CD14-positive monocyte (primary cell): ENCODE results near the gene IRF2. TPM values are rescaled to one million over a fixed set of nuclear protein-coding genes. Genes with fewer than 3 reads are reported as not detected.

Experiments
- DNase-seq, 3 donors: peaks; one replicate each; pipeline ENCODE4 v3.0.0-alpha.2; 2011 to 2022
- H2AFZ ChIP-seq: 2 replicates; pipeline ENCODE4 v1.6.0; 2012; ENCODE audit warnings: mild to moderate bottlenecking, low read depth, low read length, inconsistent platforms; ENCODE audit not compliant: insufficient read depth, poor library complexity, severe bottlenecking
- H3K27ac ChIP-seq, 2 donors: 1 replicate in 1 of 2; 2 replicates in 1 of 2; pipeline ENCODE4 v1.5.1; 2012 to 2013; ENCODE audit warnings: low read length in 2 of 2, control low read depth in 1 of 2, inconsistent platforms in 1 of 2, low read depth in 1 of 2, mild to moderate bottlenecking in 1 of 2
- H3K27me3 ChIP-seq, 2 donors: one replicate each; pipeline versions ENCODE4 v1.6.0 to v1.6.1; 2011 to 2013; ENCODE audit warnings: low read length in 2 of 2; ENCODE audit not compliant: control insufficient read depth in 2 of 2, insufficient read depth in 2 of 2
- H3K36me3 ChIP-seq, 2 donors: replicated peaks in 1 of 2; 1 replicate in 1 of 2; 2 replicates in 1 of 2; pipeline versions ENCODE4 v1.5.1 to v1.6.1; 2012 to 2013; ENCODE audit warnings: low read length in 2 of 2, control low read depth in 1 of 2, inconsistent platforms in 1 of 2, mild to moderate bottlenecking in 1 of 2; ENCODE audit not compliant: insufficient read depth in 2 of 2, control insufficient read depth in 1 of 2
- H3K4me1 ChIP-seq, 2 donors: 1 replicate in 1 of 2; 2 replicates in 1 of 2; pipeline versions ENCODE4 v1.5.1 to v1.6.1; 2012 to 2013; ENCODE audit warnings: low read length in 2 of 2, control low read depth in 1 of 2, inconsistent platforms in 1 of 2, mild to moderate bottlenecking in 1 of 2, moderate library complexity in 1 of 2; ENCODE audit not compliant: insufficient read depth in 2 of 2, control insufficient read depth in 1 of 2
- H3K4me2 ChIP-seq: replicated peaks from 2 replicates; pipeline ENCODE3; 2012; ENCODE audit warnings: low read length, moderate library complexity, mild to moderate bottlenecking; ENCODE audit not compliant: poor library complexity, severe bottlenecking; ENCODE audit errors: extremely low read depth
- H3K4me3 ChIP-seq, 3 experiments: fragments of 200-600 bp in 1 of 3; sonication (generic) in 1 of 3; replicated peaks in 1 of 3; 1 replicate in 2 of 3; 2 replicates in 1 of 3; pipeline ENCODE4 v1.5.1; 2011 to 2013; ENCODE audit warnings: low read length in 3 of 3, mild to moderate bottlenecking in 3 of 3, control low read depth in 2 of 3, low read depth in 2 of 3, inconsistent platforms in 1 of 3, moderate library complexity in 1 of 3
- H3K79me2 ChIP-seq: 2 replicates; pipeline ENCODE4 v1.6.0; 2012; ENCODE audit warnings: mild to moderate bottlenecking, control low read depth, inconsistent platforms, low read length, moderate library complexity; ENCODE audit not compliant: insufficient read depth
- H3K9ac ChIP-seq: 2 replicates; pipeline ENCODE4 v1.6.0; 2017; ENCODE audit warnings: low read length, mild to moderate bottlenecking; ENCODE audit not compliant: insufficient read depth, poor library complexity, severe bottlenecking
- H3K9me3 ChIP-seq, 2 donors: replicated peaks in 1 of 2; 1 replicate in 1 of 2; 2 replicates in 1 of 2; pipeline versions ENCODE4 v1.5.1 to v1.6.1; 2012 to 2013; ENCODE audit warnings: low read length in 2 of 2, control low read depth in 1 of 2; ENCODE audit not compliant: control insufficient read depth in 1 of 2, insufficient read depth in 1 of 2
- H4K20me1 ChIP-seq: 2 replicates; pipeline ENCODE4 v1.6.0; 2012; ENCODE audit warnings: mild to moderate bottlenecking, low read length, control low read depth, moderate library complexity; ENCODE audit not compliant: insufficient read depth
- H3K27ac Mint-ChIP-seq, 7 donors: one replicate each; pipeline ENCODE4 v1.8.0; 2020; ENCODE audit warnings: mild to moderate bottlenecking in 7 of 7, mixed read lengths in 7 of 7, moderate library complexity in 6 of 7, inconsistent platforms in 2 of 7
- H3K27me3 Mint-ChIP-seq, 3 donors: one replicate each; pipeline ENCODE4 v1.8.0; 2021 to 2022; ENCODE audit warnings: low read depth in 3 of 3, mild to moderate bottlenecking in 3 of 3, mixed read lengths in 3 of 3, moderate library complexity in 3 of 3, inconsistent platforms in 1 of 3
- H3K36me3 Mint-ChIP-seq, 2 donors: one replicate each; pipeline ENCODE4 v1.8.0; 2020; ENCODE audit warnings: mixed read lengths in 2 of 2, inconsistent platforms in 1 of 2, mild to moderate bottlenecking in 1 of 2
- H3K4me1 Mint-ChIP-seq: one replicate; pipeline ENCODE4 v1.8.0; 2020; ENCODE audit warnings: mild to moderate bottlenecking, mixed read lengths
- H3K4me3 Mint-ChIP-seq, 2 donors: one replicate each; pipeline ENCODE4 v1.8.0; 2020; ENCODE audit warnings: mild to moderate bottlenecking in 2 of 2, mixed read lengths in 2 of 2, moderate library complexity in 1 of 2
- H3K9me3 Mint-ChIP-seq, 7 donors: one replicate each; pipeline ENCODE4 v1.8.0; 2020 to 2022; ENCODE audit warnings: mixed read lengths in 7 of 7, mild to moderate bottlenecking in 6 of 7, moderate library complexity in 6 of 7, inconsistent platforms in 2 of 7
- WGBS: methylation state at CpG from one replicate; pipeline ENCODE4 v1.1.5; 2013; ENCODE audit warnings: missing lambda C conversion rate; ENCODE audit not compliant: insufficient coverage; 5-methylcytosine and 5-hydroxymethylcytosine counted together
- intact Hi-C, 2 donors: fragments of 100-400 bp; cut with micrococcal nuclease; formaldehyde crosslinking; loops; one replicate each; pipeline versions ENCODE4 v1.15.0 to v1.15.1; 2023
- polyA plus RNA-seq, 3 donors: library from polyadenylated mRNA; depleted of rRNA in 1 of 3; unstranded in 2 of 3; stranded (reverse) in 1 of 3; fragments of 300-500 nt in 2 of 3; fragments of >200 nt in 1 of 3; fragmentation: Illumina TruSeq in 2 of 3; gene quantifications; 1 replicate in 2 of 3; 2 replicates in 1 of 3; pipeline ENCODE4 v1.2.3, GENCODE V29; 2012 to 2021
- TF ChIP-seq, protein P1 (sequence below): fragments of 200-600 bp; IDR thresholded peaks from one replicate; pipeline ENCODE4 v1.8.0; 2022; ENCODE audit warnings: antibody characterized with exemption, mild to moderate bottlenecking

The IRF2 gene
- polyA plus RNA-seq, 3 donors, result 51.3 to 76.8 (median 56.1) TPM

DNA sequence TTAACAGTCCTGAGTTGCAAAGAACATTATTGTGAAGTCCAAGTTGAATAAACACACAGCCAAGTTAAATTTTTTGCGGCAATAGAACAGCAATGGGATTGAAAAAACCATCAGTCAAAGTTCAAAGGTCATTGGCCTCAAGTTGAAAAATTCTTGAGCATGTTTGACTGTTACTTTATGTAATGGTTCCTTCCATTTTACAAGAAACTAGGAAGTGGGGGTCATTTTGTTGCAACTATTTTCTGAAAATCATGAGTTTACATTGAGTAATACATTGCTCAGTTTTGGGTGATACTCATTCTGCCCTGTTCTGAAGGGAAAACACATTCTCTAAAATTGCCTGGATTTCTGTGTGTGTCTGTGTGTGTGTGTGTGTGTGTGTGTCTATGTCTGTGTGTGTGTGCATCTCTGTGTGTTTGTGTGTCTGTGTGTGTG lies 5.2 kb upstream of the IRF2 start:
- Histone ChIP-seq H3K27ac (peak overlapping the region; percentile 68 to 83), H3K79me2 (peaks cover 35% of the 10 kb centered on the region), H3K4me1 (peaks cover 56 to 65% of the 10 kb centered on the region in 2 donors), H4K20me1 (no peaks in the 10 kb centered on the region), H3K9me3 (peaks cover 0 to 4% of the 10 kb centered on the region in 2 donors), H3K9ac (no peak overlapping the region), H3K27me3 (no peaks in the 10 kb centered on the region), H3K4me2 (peak overlapping the region; percentile 1), H3K4me3 (peak overlapping the region in 1 of 3 experiments; percentile 7), H2AFZ (peak overlapping the region; percentile 24), H3K36me3 (no peaks in the 10 kb centered on the region)
- intact Hi-C loops, result loop anchor here (5.0 to 10.0 kb wide), 3 partner anchors 33 to 975 kb away; partner anchors contain the start of gene ING2 (in 1 of the 2)
- H3K4me1 Mint-ChIP-seq, result peaks cover 63% of the 10 kb centered on the region
- H3K27me3 Mint-ChIP-seq, result peaks cover 0 to 2% (median 0%) of the 10 kb centered on the region in 3 donors
- WGBS, result 63% methylated on average over 1 of the region's 1 CpG
- H3K36me3 Mint-ChIP-seq, result peaks cover 15 to 30% of the 10 kb centered on the region in 2 donors
- H3K27ac Mint-ChIP-seq, result peak overlapping the region; percentile 93 to 98 (median 96)
- H3K4me3 Mint-ChIP-seq, result no peak overlapping the region
- peak; percentile 72 to 83 (median 81) for DNase-seq
- H3K9me3 Mint-ChIP-seq, result peaks cover 3 to 6% (median 5%) of the 10 kb centered on the region in 7 donors
- TF ChIP-seq, protein P1, sequence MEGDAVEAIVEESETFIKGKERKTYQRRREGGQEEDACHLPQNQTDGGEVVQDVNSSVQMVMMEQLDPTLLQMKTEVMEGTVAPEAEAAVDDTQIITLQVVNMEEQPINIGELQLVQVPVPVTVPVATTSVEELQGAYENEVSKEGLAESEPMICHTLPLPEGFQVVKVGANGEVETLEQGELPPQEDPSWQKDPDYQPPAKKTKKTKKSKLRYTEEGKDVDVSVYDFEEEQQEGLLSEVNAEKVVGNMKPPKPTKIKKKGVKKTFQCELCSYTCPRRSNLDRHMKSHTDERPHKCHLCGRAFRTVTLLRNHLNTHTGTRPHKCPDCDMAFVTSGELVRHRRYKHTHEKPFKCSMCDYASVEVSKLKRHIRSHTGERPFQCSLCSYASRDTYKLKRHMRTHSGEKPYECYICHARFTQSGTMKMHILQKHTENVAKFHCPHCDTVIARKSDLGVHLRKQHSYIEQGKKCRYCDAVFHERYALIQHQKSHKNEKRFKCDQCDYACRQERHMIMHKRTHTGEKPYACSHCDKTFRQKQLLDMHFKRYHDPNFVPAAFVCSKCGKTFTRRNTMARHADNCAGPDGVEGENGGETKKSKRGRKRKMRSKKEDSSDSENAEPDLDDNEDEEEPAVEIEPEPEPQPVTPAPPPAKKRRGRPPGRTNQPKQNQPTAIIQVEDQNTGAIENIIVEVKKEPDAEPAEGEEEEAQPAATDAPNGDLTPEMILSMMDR, result no peak

DNA sequence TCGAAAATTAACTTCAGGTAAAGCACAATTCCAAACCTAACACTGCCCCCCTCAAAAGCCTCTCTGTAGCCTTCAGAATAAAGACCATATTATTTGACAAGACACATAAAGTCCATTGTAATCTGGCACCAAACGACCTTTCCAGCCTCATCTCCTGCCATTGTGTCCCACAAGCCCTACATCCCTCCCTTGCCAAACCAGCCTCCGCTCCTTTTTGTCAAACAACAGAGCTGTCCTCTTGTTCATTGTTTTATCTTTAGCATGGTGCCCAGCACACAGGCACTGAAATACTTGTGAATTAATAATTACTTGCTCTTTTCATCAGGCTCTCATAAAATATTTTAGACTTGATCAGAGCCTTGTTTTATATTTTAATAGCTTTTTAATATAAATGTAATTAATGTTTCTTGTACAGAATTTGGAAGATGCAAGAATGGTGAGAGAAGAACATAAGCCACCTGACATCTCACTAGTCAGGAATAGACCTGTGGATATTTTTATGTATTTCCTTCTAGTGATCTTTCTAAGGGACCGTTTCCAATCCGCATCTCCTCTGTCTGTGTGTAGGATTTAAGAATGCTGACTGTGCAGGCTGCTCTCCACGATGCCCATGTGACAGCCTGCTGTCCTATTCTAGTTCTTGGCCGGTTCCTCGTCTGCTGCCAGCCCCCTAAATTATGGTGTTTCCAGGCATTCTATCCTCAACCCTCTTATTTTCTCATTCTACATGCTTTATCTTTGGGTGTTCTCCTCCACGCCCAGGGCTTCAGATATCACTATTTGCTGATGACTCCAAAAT lies 3.0 kb upstream of the IRF2 start:
- H3K9ac ChIP-seq, result no peak overlapping the region

More for the DNA sequence above, 3.0 kb upstream of the IRF2 start:
- peak overlapping the region; percentile 61 to 99 for H3K27ac ChIP-seq
- 77% methylated on average over 6 of the region's 9 CpGs for WGBS
- H2AFZ ChIP-seq, result no peak overlapping the region
- H3K4me3 Mint-ChIP-seq, result peak overlapping the region; percentile 97 to 99
- DNase-seq, result no peak
- H3K36me3 Mint-ChIP-seq, result peaks cover 12 to 25% of the 10 kb centered on the region in 2 donors
- peaks cover 57% of the 10 kb centered on the region for H3K4me1 Mint-ChIP-seq
- no peaks in the 10 kb centered on the region for H3K9me3 ChIP-seq
- peak overlapping the region in 1 of 3 experiments; percentile 100 for H3K4me3 ChIP-seq
- no peaks in the 10 kb centered on the region for H3K36me3 ChIP-seq
- peak overlapping the region; percentile 88 for H3K4me2 ChIP-seq
- TF ChIP-seq, protein P1, result no peak
- H3K27ac Mint-ChIP-seq, result peak overlapping the region; percentile 80 to 98 (median 91)
- peaks cover 49% of the 10 kb centered on the region for H3K79me2 ChIP-seq
- H3K4me1 ChIP-seq, result peaks cover 56 to 65% of the 10 kb centered on the region in 2 donors
- intact Hi-C loops, result loop anchor here (5.0 to 10.0 kb wide), 3 partner anchors 35 to 973 kb away; partner anchors contain the start of gene ING2 (in 1 of the 2)
- H4K20me1 ChIP-seq, result no peaks in the 10 kb centered on the region
- no peaks in the 10 kb centered on the region for H3K27me3 ChIP-seq
- H3K9me3 Mint-ChIP-seq, result peaks cover 0 to 2% (median 0%) of the 10 kb centered on the region in 7 donors
- no peaks in the 10 kb centered on the region for H3K27me3 Mint-ChIP-seq
